Measurements from ENCODE around the gene SPRY2.
"Not testable (repeated sequence)": the region's sequence is repeated elsewhere in the genome, so short reads cannot be mapped to it uniquely, and the experiment has no call there.

The SPRY2 gene

DNA sequence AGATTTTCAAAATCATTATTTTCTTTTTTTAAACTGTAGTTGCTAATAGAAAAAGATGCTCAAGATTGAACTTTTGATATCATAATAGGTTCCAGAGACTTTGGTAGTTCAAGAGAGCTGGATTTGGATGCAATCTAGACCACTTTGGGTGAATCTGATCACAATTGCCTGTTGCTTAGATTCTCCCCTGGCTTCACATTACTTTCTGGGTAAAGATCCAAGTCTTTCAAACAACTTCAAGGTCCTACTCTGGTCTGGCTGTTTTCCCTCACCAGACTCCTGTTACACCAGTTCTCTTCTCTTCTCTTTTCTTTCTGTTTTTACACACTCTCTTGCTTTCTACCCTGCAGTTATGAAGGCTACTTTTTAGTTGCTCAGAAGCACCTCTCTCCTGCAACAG lies 7.4 kb upstream of the SPRY2 start:
- DNase-seq, result no peak

DNA sequence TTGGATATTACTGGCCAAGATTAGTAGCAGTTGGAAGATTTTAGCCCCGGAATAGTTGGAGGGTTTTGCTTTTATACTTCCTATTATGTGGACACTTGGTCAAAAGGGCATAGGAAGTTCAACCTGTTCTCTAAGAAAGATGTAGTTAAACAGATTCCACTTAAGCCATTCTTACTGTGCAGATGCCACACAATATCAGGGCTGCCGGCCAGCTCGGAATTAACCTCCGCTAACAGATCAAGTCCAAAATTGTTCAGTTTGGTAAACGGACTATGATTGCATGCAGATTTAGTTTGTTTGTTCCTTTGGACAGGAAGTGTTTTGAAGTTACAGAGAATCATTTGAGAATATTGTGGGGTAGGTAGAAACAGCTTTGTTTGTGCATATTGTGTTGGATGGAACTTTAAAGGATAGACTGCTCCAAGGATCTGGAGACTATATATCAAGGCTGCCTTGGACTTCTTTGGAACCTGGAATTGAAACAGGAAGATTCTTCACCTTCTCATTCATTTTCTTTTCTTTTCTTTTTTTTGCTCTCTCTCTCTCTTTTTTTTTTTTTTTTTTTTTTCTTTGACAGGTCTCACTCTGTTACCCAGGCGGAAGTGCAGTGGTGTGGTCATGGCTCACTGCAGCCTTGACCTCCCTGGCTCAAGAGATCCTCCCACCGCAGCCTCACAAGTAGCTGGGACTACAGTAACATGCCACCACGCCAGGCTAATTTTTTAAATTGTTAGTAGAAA lies 5.0 kb upstream of the SPRY2 start:
- DNase-seq, result no peak

DNA sequence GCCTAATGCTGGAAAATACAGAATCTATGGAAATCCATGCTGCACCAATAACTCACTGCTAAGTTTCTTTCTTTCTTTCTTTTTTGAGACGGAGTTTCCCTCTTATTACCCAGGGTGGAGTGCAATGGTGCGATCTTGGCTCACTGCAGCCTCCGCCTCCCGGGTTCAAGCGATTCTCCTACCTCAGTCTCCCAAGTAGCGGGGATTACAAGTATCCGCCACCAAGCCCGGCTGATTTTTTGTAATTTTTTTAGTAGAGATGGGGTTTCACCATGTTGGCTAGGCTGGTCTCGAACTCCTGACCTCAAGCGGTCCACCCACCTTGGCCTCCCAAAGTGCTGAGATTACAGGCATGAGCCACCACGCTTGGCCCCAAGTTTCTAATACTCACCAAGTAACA lies 3.1 kb upstream of the SPRY2 start:
- not testable (repeated sequence) for DNase-seq

DNA sequence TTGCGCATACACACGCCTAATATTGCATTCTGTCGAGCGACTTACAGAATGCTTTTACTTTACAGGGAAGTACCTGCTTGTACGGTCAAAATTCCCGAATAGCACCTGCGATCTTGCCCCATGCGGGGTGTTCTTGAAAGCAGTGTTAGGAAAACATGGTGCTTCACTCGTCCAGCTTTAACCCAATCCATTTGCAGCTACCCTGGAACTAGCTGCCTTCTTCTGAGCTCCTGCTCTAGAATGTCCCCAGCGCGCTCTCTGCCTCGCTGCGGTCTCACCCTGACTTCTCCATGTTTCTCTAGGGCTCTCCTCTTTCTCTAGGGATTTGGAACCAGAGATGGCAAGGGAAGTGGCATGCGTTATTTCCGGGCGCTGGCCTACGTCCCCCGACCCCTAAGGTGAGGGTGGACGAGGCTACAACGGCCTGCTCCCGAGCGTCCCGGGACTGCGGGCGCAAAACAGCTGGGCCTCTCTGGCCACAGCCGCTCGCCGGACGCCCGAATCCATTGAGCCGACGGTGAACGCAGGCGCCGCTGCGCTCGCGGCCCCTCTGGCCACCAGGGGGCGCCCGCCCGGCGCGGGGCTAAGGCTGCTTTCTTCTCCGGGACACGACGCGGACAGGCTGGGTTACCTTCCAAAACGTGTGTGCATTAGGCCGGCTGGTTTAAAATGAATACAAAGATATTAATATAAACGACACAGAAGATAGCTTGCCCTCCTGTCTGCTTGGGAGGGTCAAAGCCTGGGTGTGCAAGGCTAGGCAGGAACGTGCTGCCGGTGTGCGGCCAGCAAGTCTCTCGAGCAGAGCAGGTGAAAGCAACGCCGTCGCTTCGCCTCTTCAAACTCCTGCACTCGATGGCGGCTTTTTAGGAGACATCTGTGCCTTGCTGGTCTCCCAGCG lies 1.8 kb upstream of the SPRY2 start:
- peak; percentile 77 for DNase-seq

DNA sequence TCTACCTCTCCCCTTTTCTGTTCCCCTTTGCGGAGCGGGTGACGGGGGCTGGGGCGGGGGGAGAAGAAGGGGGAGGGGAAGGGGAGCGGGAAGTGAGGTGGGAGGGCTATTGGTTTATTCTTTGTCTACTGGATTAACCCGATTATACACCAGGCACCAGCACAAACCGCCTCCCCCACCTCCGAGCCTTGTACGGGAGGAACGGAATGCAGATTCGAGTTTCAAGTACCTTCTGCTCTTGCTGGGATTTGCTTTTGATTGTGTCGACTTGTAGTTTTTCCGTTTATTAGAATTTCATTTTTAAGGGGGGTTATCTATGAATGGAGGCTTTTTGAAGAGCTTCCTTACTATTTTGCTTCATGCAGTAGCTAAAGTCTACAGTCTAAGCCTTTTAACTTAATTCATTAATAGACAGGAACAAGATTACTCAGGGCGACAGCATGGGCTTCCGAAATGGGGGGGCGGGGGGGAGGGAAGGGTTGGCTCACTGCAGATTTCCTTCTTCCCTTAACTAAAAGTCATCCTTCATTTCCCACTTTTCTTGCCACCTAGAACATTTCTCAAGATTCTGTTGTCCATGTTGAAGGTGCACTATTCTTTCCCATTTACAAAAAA lies 937 bp upstream of the SPRY2 start:
- peak; percentile 8 for DNase-seq

DNA sequence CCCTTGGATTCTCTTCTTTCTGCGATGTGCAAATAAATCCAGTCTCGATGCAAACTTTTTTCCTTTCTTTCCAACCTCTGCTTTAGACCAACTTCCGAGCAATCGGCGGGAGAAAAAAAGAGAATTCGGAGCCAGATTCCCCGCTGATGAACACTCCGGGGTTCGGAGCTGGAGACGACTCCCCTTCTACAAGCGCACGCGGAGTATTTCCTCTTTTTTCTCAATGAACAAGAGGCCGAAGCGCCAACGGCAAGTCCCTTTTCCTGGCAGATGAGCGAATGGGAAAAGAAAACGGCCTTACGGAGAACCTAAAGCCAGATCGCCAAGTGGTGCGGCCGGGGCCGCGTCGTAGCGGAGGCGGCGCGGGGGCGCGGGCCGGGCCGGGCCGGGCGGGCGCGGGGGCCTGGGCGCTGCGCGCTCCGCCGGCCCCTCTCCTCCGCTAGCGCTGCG lies 250 bp downstream of the SPRY2 start:
- DNase-seq, result peak; percentile 84

DNA sequence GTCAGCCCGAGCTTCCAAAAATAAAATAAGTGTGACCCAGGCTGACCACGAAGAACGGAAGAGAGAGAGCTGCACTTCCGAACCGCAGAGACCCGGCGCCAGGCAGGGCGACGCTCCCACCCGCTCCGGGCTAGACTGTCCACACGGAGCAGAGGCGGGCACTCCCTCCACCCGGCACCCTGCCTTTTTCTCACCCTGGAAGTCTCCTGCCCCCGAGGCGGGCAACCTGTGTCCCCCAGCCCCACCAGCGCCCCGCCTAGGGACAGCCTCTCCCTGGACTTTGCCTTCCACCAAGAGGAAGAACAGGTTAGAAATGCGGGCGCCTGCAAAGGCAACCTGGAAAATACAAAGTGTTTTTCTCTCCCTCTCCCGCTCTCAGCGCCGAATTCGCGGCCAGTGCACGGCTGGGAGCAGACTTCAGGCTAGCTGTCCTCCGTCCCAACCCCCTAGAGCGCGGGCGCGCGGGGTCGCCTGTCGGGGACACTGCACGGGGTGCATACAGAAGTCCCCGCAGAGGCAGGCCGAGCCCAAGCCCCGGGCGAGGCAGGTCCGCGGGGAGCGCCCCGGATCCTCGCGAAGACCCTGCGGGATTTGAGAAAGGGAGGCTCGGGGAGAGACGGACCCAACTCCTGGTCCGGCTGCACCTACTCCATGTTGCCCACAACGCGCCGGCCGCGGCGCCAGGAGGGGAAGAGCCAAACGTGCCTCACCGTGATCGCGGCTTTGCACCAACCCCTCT lies 845 bp downstream of the SPRY2 start:
- peak; percentile 35 for DNase-seq

DNA sequence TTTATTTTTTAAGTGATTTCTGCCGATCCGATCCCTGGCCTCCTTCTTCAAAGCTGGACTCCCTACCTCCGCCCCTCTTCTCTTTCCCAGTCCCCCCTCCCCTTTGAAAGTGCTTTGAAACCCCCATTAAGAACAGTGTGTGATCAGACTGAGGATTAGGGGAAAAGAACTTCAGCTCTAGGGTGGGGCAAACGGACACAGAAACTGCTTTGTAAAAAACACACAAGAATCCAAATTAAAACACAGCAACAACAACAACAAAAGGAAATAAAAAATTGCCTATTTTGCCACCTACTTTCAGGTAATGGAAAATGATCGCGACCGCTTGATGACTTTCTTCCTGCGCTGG lies 1.4 kb downstream of the SPRY2 start:
- no peak for DNase-seq

DNA sequence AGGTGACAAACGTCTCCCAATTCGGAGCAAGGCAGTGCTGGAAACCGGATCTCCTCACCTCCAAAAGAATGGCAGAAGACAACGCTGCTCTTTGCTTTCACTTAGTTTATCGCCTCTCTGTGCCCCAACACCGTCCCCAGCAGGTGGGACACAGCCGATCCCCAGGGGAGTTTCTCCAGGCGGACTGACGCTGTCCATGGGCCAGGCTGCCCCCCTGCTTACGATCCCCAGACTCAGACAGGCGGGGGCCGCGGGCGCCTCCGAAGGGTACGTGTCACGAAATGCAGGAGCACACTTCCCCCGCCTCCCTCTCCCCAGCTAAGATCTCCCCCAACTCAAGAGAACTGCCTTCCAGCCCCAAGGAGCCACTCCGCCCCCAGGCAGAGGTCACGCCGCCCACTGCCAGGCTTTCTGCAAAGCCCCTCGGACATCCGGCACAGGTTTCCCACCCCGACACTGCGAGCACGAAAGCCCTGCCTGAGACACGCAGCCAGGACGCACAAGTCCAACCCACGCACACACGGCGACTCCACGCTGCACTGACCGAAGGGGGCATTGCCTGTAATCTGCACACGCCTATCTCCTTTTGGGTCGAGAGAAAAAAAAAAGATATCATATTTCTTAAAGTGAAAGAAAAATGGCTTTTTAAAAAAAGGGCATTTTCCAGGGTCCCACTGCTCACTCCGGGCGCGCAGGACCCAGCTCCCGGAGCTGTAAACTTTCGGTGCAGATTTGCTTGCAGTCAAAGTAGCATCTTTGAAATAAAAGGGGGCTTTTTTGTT lies 2.0 kb downstream of the SPRY2 start:
- DNase-seq, result peak; percentile 72

DNA sequence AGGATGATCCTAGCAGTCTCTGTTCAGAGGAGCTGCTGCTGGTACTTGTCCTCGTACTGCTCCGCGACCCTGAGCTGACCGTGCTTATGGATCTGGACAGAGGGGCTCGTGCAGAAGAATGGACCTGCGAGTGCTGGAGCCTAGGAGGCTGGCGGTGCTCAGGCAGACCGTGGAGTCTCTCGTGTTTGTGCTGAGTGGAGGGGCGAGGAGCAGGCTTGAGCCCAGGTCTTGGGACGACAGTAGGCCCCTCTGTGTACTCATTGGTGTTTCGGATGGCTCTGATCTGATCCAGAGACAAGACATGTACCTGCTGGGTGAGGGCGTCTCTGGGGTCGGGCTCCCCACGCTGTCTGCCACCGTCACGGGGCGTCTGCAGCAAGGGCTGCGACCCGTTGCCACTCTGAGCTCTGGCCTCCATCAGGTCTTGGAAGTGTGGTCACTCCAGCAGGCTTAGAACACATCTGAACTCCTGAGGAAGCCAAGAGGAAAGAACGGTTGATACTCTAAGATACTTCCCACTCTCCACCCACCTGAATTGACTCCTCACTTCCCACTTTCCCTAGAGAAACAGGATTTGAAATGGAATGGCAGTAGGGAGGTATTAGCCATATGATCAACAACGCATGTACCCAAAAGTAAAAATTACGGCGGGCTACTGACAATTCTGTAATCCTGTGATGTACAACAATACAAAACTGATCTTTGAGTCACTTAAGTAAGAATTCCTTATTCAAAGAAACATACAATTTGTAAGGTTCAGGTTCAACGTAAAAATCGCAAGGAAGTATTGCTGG lies 3.4 kb downstream of the SPRY2 start:
- peak; percentile 5 for DNase-seq

DNA sequence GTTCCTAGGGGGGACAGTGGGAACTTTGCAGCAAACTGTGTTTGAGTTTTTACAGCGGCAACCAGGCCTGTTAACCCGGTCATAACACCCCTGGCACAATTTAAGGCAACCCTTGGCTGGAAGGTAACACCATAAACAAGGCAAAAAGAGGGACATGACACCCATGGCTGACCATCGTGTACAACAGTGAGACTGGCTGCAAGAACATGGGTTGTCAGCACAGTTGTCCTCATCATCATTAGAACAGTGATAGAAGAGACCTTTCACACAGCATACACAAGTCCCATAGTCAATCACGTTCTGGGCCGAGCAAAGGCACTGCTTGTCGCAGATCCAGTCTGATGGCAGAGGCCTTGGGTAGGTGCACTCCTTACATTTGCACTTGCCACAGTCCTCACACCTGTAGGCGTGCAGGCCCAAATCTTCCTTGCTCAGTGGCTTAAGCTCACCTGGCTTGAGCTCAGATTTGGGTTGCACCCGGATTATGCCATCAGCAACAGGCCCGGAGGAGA lies 4.1 kb downstream of the SPRY2 start:
- DNase-seq, result no peak

DNA sequence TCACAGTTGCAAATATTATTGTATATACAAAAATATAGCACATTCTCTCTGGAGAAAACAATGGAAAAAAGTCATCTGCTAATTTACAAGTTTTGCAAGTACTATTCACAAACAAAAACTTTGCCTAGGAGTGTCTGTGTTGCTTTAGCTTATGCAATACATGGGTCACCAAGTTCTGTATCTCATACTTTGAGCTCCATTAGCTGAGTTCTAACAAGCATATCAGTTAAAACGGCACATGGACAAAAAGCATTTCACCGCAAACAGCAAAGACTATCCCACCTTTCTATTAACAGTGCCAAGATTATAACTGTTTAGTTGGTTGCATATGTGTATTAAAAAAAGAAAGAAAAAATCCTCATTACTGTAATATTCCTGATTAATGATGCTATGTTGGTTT lies 4.6 kb downstream of the SPRY2 start:
- no peak for DNase-seq

DNA sequence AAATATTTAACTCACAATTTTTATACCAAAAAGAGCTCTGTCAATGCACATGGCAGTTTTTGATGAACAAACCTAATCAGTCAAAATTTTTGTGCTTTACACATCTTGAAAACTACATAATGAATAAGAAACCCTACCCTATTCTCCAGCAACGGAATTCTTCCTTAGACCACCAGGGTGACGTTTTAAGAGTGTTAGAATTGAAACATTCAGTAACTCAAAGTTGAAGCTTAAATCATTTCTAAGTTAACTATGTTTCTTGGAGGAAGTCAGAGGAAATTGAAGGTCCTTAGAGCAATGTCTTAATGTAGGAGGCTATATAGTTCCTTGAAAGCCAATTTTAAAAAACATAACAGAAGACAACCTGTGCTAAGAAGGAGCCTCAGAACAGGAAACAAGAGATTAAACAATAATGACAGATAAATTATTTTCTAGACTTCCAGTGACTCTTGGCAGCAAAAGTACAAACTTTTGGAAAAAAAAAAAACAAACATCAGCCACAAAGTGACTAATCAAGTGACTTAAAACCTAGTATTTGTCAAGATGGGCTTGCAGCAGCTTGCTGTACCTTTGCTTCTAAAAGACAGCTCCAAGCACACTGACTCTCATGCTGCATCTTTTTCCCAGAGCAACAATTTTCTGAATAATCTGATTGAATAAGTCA lies 6.2 kb downstream of the SPRY2 start:
- peak; percentile 20 for DNase-seq

DNA sequence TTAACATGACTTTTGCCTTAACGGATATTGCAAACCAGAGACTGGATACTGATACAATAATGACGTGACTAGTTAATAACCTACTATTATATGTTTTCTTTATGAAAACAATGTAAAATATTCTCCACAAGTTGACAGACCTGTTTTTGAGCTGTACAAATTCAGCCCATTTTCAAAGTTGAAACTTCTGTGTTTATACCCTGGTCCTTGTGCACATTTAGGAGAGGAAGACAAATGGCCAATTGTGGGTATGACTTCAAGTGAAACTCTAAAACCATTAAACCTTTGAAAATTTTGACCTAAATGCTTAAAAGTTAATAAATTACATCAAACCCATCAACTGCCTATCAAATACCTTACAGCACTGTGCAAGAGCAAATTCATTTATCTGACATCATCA lies 8.9 kb downstream of the SPRY2 start:
- DNase-seq, result no peak

DNA sequence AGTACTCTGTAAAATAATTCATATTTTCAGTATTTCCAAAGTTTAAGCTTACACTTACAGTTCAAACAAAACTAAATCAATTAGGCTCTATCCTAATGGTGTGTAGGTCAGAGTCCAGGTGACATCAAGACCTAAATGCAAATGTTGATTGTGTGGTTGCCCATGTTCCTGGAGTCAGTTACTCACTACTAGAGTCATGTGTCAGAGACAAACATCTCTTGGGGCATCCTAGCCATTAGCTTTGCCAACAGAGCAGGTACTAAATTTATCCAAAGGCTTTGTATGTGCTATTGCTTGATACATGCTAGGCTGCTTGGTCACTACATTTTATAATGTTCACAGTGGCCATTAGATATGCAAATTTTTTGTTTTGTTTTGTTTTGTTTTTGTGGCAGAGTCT lies 11.7 kb downstream of the SPRY2 start:
- no peak for DNase-seq

DNA sequence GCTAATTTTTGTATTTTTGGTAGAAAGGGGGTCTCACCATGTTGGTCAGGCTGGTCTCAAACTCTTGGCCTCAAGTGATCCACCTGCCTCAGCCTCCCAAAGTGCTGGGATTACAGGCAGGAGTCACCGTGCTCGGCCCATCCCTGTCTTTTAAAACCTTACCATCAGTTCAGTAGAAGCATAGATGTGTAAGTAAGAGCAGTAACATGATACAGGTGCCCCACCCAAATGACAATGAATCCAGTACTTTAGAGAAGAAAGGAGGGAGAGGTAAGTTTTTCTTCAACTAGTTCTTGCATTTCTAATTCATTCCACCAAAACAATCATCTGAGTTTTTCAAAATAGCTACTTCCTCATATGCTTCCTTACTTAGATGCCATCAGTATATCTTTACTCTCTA lies 21.9 kb downstream of the SPRY2 start:
- DNase-seq, result no peak

DNA sequence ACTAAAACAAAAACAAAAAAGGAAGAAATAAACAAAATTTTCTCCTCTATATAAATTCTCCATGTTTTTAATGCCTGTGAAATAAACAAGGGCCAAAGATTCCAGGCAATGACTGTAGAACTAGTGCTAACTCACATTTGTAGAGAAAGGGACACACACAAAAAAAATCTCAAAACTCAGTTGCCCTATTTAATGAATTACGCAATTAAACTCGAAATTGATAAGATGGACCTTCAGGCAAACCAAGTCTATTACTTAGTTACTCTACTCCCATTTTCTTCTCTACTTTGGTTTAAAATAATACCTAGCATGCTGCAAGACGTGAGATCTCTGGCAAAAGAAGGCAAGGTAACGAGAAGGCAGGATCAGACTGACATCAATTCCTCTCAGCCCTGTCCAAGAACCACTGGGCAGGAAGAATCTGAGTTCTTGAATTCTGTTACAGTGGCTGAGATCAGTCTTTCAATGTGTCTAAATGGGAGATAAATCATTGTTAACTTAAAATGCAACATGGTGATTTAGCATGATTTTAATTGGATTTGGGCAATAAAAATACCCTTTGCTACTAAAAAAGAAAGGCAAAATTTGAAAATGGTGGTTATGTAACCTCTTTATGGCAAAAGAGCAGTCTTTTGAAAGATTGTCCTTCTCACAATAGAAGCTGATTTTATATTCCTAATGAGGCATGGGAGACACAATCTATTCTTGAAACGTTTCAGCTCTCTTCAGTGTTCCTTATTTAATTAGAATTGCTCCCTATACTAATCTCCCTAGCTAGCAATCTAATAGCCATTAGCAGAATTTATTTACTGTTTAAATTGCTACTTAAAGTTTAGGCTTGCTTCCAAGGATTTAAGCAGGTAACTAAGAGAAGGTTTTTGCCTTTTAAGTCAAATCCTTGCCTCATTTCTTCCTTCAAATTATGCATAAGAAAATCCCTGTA lies 25.9 kb downstream of the SPRY2 start:
- no peak for DNase-seq

DNA sequence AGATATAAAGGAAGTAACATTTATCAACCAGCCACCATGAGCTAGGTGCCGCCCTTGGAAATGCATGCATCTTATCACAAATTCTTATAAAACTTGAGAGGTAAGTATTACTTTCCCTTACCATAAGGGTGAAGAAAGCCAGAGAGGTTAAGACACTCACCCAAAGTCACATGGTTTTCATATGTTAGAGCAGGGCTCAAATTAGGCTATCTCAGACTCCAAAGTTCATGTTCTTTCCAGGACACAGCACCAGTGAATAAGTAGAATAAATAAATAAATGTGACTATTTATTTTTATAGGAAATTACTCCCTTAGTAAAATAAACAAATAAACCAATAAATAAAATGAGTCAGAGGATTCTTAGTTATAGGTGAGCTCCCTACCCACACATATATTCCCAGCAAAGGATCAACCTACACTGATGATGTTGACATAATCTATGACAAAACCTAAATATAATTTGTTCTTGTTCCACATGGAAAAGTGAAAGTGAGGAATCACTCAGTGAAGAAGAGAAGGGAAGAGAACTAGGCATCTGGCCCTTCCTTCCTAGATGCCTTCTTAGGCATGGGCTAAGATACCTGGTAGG lies 27.2 kb downstream of the SPRY2 start:
- DNase-seq, result no peak

DNA sequence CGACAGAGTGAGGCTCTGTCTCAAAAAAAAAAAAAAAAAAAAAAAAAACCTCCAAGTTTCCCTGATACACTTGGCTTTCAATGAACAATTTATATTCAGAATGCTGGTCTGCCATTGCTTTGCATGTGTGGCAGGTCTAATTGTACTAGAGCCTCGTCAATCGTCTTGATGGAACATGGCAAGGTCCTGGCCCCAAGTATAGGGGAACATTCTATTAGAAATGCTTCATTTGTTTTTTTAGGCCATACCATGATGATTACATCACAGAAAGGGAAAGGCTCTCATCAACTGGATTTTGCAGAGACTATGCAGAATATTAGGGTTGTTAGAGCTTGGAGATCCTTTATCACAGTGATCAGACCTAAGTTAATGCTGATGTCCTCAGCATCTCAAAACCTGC lies 28.0 kb downstream of the SPRY2 start:
- no peak for DNase-seq
